22Rv1 (cell line): ENCODE measurements around the gene COL5A1.

Experiments used
- CTCF ChIP-seq: fragments of 450-650 bp; IDR thresholded peaks from 2 replicates; pipeline ENCODE4 v1.5.1; 2017; ENCODE audit warnings: mild to moderate bottlenecking
- ZFX ChIP-seq: fragments of 450-650 bp; IDR thresholded peaks from 2 replicates; pipeline ENCODE4 v1.6.1; 2017; ENCODE audit warnings: antibody characterized with exemption, borderline replicate concordance

- TF ChIP-seq CTCF (no peak), ZFX (no peak)
Measured at GRCh38 chr9:134841180-134841904, 199.7 kb downstream of the COL5A1 start.
